Colonic mucosa (tissue), 4 donors: ENCODE data around the gene TPCN1. TPM values are rescaled to one million over a fixed set of nuclear protein-coding genes. Genes with fewer than 3 reads are reported as not detected.

ENCODE experiments used
- DNase-seq: peaks from one replicate; pipeline ENCODE4 v3.0.0-alpha.2; 2020
- H3K27ac ChIP-seq: fragments of 200-600 bp; one replicate; pipeline ENCODE4 v1.8.0; 2021
- H3K27me3 ChIP-seq: fragments of 200-600 bp; one replicate; pipeline ENCODE4 v1.8.0; 2021
- H3K36me3 ChIP-seq: fragments of 200-600 bp; one replicate; pipeline ENCODE4 v1.8.0; 2021
- H3K4me1 ChIP-seq: fragments of 200-600 bp; one replicate; pipeline ENCODE4 v1.8.0; 2021; ENCODE audit warnings: mild to moderate bottlenecking
- H3K4me3 ChIP-seq: fragments of 200-600 bp; one replicate; pipeline ENCODE4 v1.8.0; 2021
- H3K9ac ChIP-seq, 2 donors: one replicate each; pipeline ENCODE4 v1.7.0; 2013; ENCODE audit warnings: control low read depth in 2 of 2, low read depth in 2 of 2, low read length in 2 of 2
- H3K9me3 ChIP-seq: fragments of 200-600 bp; one replicate; pipeline ENCODE4 v1.8.0; 2021
- CTCF ChIP-seq: fragments of 200-600 bp; IDR thresholded peaks from one replicate; pipeline ENCODE4 v1.8.0; 2022; ENCODE audit warnings: antibody characterized with exemption, mild to moderate bottlenecking
- intact Hi-C: fragments of 100-400 bp; cut with DNase I; formaldehyde crosslinking; loops from one replicate; pipeline ENCODE4 v1.14.1; 2022
- total RNA-seq, 2 donors: library from RNA; stranded (reverse); fragmentation: NEBNext Ultra II Directional in 1 of 2; extraction: Animal tissue kit (Norgen Biotek cat#: 25700) in 1 of 2; gene quantifications; one replicate each; pipeline ENCODE4 v1.2.1, GENCODE V29; 2021
- donor health status: healthy.
- donor health status: DM: no; HTN: no; CAD: no.
- donor health status: DM: no; HTN: no; CAD: no.

Gene TPCN1
- total RNA-seq, 2 donors from 2014 or later: 55.5 to 85.6 TPM

GRCh38 chr12:113196990-113197389 is 24.3 kb upstream of the TPCN1 start:
- Histone ChIP-seq H3K27ac (no peak overlapping the region), H3K36me3 (peaks cover under 1% of the 10 kb centered on the region), H3K9ac (peak overlapping the region in 1 of 2 donors; percentile 14), H3K9me3 (no peaks in the 10 kb centered on the region), H3K4me3 (no peak overlapping the region), H3K27me3 (no peaks in the 10 kb centered on the region), H3K4me1 (no peaks in the 10 kb centered on the region)
- TF ChIP-seq CTCF: peak; percentile 67
- DNase-seq: peak; percentile 79
- intact Hi-C loops: loop anchor here (5.0 to 10.0 kb wide), 3 partner anchors 75 to 225 kb away; partner anchors contain the start of gene SDSL

- peak overlapping the region in 1 of 2 donors; percentile 14 for H3K9ac ChIP-seq
- intact Hi-C loops: loop anchor here (5.0 to 10.0 kb wide), 3 partner anchors 75 to 225 kb away; partner anchors contain the start of gene SDSL
- H3K4me1 ChIP-seq: no peaks in the 10 kb centered on the region
- no peak overlapping the region for H3K27ac ChIP-seq
- H3K36me3 ChIP-seq: no peaks in the 10 kb centered on the region
- H3K27me3 ChIP-seq: no peaks in the 10 kb centered on the region
- H3K9me3 ChIP-seq: no peaks in the 10 kb centered on the region
- TF ChIP-seq CTCF: no peak
- DNase-seq: no peak
- no peak overlapping the region for H3K4me3 ChIP-seq
These were observed 23.7 kb upstream of the TPCN1 start for GRCh38 chr12:113197518-113198077.

- DNase-seq: no peak
- H3K4me1 ChIP-seq: no peaks in the 10 kb centered on the region
- H3K9ac ChIP-seq: no peak overlapping the region
- H3K27ac ChIP-seq: no peak overlapping the region
- H3K9me3 ChIP-seq: no peaks in the 10 kb centered on the region
- no peaks in the 10 kb centered on the region for H3K36me3 ChIP-seq
- no peak for TF ChIP-seq CTCF
- H3K4me3 ChIP-seq: no peak overlapping the region
- no peaks in the 10 kb centered on the region for H3K27me3 ChIP-seq
- intact Hi-C loops: loop anchor here (5.0 to 10.0 kb wide), 3 partner anchors 74 to 224 kb away; partner anchors contain the start of gene SDSL
These were observed 23.0 kb upstream of the TPCN1 start for GRCh38 chr12:113198296-113198695.

- Histone ChIP-seq H3K36me3 (no peaks in the 10 kb centered on the region), H3K9me3 (no peaks in the 10 kb centered on the region), H3K4me3 (no peak overlapping the region), H3K27ac (no peak overlapping the region), H3K4me1 (no peaks in the 10 kb centered on the region), H3K9ac (no peak overlapping the region), H3K27me3 (no peaks in the 10 kb centered on the region)
- no peak for TF ChIP-seq CTCF
- no peak for DNase-seq
- intact Hi-C loops: no loop called here
These were observed 21.1 kb upstream of the TPCN1 start for GRCh38 chr12:113200021-113200797.

- no peak overlapping the region for H3K9ac ChIP-seq
- H3K9me3 ChIP-seq: no peaks in the 10 kb centered on the region
- DNase-seq: no peak
These were observed 19.8 kb upstream of the TPCN1 start for GRCh38 chr12:113201187-113202177.

More at GRCh38 chr12:113201187-113202177, 19.8 kb upstream of the TPCN1 start:
- H3K27ac ChIP-seq: no peak overlapping the region
- no peak for TF ChIP-seq CTCF
- intact Hi-C loops: no loop called here
- H3K4me3 ChIP-seq: no peak overlapping the region
- no peaks in the 10 kb centered on the region for H3K36me3 ChIP-seq
- H3K4me1 ChIP-seq: no peaks in the 10 kb centered on the region
- no peaks in the 10 kb centered on the region for H3K27me3 ChIP-seq
